H1 (cell line): ENCODE measurements around the gene CEP89. TPM values are rescaled to one million over a fixed set of nuclear protein-coding genes. Genes with fewer than 3 reads are reported as not detected.

Experiments
- BCL11A ChIP-seq, 2 experiments: IDR thresholded peaks; one replicate each; pipeline ENCODE4 v1.6.1; 2011; ENCODE audit warnings: low read depth in 2 of 2, low read length in 2 of 2, mild to moderate bottlenecking in 2 of 2
- CBX5 ChIP-seq: fragments of 300-800, 300-1000 bp; sonication (generic); IDR thresholded peaks from 2 replicates; pipeline ENCODE4 v1.7.1; 2016; ENCODE audit warnings: antibody characterized with exemption, low read length, low read depth
- SAP30 ChIP-seq: fragments of 300-600 bp; sonication (generic); IDR thresholded peaks from 2 replicates; pipeline ENCODE4 v1.7.1; 2012; ENCODE audit warnings: low read length, moderate library complexity, mild to moderate bottlenecking, inconsistent platforms; ENCODE audit not compliant: insufficient read depth, insufficient replicate concordance
- SIRT6 ChIP-seq: IDR thresholded peaks from one replicate; pipeline ENCODE4 v1.7.1; 2012; ENCODE audit warnings: low read length, inconsistent platforms
- SIX5 ChIP-seq: IDR thresholded peaks from 2 replicates; pipeline ENCODE4 v1.6.1; 2011; ENCODE audit warnings: mild to moderate bottlenecking, low read depth, low read length
- SP4 ChIP-seq: IDR thresholded peaks from 2 replicates; pipeline ENCODE4 v1.6.1; 2012; ENCODE audit warnings: low read length, inconsistent platforms
- polyA plus RNA-seq, 7 experiments: library from polyadenylated mRNA; depleted of rRNA in 3 of 7; stranded (reverse) in 5 of 7; unstranded in 2 of 7; fragments of >200 nt in 5 of 7; fragments of 200-250 nt in 2 of 7; gene quantifications; 1 replicate in 5 of 7; 2 replicates in 1 of 7; 4 replicates in 1 of 7; pipeline versions ENCODE4 v1.2.1 to v1.2.3, GENCODE V29; 2011 to 2013; ENCODE audit warnings: missing spikeins in 2 of 7, mixed read lengths in 2 of 7
- total RNA-seq: library from RNA; stranded (reverse); fragmentation: NEBNext Ultra II Directional; extraction: Animal tissue kit (Norgen Biotek cat#: 25700); gene quantifications from 2 replicates; pipeline ENCODE4 v1.2.1, GENCODE V29; 2021
- TF ChIP-seq, protein P1 (sequence below): fragments of 300-600 bp; sonication (generic); IDR thresholded peaks from 2 replicates; pipeline ENCODE4 v1.7.1; 2012; ENCODE audit warnings: low read length, moderate library complexity, mild to moderate bottlenecking, inconsistent platforms; ENCODE audit not compliant: insufficient replicate concordance
- TF ChIP-seq, protein P2 (sequence below): IDR thresholded peaks from 2 replicates; pipeline ENCODE4 v1.6.1; 2012; ENCODE audit warnings: low read length, inconsistent platforms

The CEP89 gene
- total and polyA plus RNA-seq, 2 of the 8 experiments (the other 6 are each of a cell fraction or from before 2014, with no cell fraction given): 23.0 to 23.6 TPM

DNA sequence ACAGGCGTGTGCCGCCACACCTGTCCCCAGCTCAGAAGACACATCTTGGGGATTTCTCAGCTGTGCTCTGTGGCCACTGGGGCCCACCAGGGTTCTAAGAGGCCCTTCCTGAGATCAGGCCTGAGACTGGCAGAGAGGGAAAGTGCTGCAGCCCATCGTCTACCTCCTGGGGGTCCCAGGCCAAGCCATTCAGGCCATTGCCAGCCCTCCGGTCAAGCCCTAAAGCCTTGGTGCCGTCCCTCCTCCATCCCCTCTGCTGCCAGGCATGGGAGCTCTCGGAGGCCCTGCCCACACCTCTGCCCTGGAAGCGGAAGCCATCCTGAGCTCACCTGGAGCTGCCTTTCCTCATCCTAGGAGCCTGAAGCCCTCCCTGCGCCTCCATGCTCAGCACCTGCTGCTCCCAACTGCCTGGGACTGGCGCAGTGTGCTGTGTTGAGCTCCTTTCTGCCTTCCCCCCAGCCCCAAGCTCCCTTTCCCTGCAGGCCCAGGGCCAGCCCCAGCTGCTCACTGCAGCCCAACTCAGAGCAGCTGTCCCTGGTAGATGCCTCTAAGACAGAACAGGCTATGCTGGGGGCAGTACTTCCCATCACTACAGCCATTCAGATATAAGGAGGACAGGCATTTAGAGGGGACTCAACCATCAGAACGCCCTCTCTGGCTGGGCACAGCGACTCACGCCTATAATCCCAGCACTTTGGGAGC, 105.0 kb downstream of the CEP89 start (continued):
- TF ChIP-seq CBX5 (no peak), SAP30 (no peak), BCL11A (IDR thresholded peaks at IDR 0.05; ENCODE audit: low read depth in 2 of 2, low read length in 2 of 2) (no peak), SP4 (no peak), SIRT6 (no peak), SIX5 (no peak)
- TF ChIP-seq, protein P1, sequence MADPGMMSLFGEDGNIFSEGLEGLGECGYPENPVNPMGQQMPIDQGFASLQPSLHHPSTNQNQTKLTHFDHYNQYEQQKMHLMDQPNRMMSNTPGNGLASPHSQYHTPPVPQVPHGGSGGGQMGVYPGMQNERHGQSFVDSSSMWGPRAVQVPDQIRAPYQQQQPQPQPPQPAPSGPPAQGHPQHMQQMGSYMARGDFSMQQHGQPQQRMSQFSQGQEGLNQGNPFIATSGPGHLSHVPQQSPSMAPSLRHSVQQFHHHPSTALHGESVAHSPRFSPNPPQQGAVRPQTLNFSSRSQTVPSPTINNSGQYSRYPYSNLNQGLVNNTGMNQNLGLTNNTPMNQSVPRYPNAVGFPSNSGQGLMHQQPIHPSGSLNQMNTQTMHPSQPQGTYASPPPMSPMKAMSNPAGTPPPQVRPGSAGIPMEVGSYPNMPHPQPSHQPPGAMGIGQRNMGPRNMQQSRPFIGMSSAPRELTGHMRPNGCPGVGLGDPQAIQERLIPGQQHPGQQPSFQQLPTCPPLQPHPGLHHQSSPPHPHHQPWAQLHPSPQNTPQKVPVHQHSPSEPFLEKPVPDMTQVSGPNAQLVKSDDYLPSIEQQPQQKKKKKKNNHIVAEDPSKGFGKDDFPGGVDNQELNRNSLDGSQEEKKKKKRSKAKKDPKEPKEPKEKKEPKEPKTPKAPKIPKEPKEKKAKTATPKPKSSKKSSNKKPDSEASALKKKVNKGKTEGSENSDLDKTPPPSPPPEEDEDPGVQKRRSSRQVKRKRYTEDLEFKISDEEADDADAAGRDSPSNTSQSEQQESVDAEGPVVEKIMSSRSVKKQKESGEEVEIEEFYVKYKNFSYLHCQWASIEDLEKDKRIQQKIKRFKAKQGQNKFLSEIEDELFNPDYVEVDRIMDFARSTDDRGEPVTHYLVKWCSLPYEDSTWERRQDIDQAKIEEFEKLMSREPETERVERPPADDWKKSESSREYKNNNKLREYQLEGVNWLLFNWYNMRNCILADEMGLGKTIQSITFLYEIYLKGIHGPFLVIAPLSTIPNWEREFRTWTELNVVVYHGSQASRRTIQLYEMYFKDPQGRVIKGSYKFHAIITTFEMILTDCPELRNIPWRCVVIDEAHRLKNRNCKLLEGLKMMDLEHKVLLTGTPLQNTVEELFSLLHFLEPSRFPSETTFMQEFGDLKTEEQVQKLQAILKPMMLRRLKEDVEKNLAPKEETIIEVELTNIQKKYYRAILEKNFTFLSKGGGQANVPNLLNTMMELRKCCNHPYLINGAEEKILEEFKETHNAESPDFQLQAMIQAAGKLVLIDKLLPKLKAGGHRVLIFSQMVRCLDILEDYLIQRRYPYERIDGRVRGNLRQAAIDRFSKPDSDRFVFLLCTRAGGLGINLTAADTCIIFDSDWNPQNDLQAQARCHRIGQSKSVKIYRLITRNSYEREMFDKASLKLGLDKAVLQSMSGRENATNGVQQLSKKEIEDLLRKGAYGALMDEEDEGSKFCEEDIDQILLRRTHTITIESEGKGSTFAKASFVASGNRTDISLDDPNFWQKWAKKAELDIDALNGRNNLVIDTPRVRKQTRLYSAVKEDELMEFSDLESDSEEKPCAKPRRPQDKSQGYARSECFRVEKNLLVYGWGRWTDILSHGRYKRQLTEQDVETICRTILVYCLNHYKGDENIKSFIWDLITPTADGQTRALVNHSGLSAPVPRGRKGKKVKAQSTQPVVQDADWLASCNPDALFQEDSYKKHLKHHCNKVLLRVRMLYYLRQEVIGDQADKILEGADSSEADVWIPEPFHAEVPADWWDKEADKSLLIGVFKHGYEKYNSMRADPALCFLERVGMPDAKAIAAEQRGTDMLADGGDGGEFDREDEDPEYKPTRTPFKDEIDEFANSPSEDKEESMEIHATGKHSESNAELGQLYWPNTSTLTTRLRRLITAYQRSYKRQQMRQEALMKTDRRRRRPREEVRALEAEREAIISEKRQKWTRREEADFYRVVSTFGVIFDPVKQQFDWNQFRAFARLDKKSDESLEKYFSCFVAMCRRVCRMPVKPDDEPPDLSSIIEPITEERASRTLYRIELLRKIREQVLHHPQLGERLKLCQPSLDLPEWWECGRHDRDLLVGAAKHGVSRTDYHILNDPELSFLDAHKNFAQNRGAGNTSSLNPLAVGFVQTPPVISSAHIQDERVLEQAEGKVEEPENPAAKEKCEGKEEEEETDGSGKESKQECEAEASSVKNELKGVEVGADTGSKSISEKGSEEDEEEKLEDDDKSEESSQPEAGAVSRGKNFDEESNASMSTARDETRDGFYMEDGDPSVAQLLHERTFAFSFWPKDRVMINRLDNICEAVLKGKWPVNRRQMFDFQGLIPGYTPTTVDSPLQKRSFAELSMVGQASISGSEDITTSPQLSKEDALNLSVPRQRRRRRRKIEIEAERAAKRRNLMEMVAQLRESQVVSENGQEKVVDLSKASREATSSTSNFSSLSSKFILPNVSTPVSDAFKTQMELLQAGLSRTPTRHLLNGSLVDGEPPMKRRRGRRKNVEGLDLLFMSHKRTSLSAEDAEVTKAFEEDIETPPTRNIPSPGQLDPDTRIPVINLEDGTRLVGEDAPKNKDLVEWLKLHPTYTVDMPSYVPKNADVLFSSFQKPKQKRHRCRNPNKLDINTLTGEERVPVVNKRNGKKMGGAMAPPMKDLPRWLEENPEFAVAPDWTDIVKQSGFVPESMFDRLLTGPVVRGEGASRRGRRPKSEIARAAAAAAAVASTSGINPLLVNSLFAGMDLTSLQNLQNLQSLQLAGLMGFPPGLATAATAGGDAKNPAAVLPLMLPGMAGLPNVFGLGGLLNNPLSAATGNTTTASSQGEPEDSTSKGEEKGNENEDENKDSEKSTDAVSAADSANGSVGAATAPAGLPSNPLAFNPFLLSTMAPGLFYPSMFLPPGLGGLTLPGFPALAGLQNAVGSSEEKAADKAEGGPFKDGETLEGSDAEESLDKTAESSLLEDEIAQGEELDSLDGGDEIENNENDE: no peak
- TF ChIP-seq, protein P2, sequence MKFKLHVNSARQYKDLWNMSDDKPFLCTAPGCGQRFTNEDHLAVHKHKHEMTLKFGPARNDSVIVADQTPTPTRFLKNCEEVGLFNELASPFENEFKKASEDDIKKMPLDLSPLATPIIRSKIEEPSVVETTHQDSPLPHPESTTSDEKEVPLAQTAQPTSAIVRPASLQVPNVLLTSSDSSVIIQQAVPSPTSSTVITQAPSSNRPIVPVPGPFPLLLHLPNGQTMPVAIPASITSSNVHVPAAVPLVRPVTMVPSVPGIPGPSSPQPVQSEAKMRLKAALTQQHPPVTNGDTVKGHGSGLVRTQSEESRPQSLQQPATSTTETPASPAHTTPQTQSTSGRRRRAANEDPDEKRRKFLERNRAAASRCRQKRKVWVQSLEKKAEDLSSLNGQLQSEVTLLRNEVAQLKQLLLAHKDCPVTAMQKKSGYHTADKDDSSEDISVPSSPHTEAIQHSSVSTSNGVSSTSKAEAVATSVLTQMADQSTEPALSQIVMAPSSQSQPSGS: no peak
